CD4-positive, alpha-beta T cell treated with Interleukin-10 for 1 hour (primary cell): ENCODE results near the gene PRKG1.

Experiments
- DNase-seq: peaks from one replicate; pipeline ENCODE4 v3.0.0-alpha.2; 2020

Gene PRKG1

DNA sequence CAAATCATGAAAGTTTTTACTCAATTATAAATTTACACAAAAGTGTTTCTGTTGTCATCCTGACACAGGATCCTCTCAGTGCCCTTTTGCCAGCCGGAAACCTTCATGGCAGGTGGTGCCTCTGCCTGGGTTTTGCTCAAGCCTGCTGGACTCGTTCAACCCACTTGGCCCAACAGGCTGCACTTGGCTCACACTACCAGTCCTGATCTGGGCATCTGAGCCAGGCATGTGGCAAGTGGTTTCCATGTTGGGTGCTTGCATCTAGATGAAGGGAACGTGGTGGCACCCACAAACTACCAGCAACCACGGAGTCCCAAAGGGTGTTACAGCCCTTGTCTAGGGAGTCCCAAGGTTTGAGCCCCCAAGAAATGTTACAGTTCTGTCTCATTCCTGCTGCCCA, 787.4 kb downstream of the PRKG1 start:
- no peak for DNase-seq

DNA sequence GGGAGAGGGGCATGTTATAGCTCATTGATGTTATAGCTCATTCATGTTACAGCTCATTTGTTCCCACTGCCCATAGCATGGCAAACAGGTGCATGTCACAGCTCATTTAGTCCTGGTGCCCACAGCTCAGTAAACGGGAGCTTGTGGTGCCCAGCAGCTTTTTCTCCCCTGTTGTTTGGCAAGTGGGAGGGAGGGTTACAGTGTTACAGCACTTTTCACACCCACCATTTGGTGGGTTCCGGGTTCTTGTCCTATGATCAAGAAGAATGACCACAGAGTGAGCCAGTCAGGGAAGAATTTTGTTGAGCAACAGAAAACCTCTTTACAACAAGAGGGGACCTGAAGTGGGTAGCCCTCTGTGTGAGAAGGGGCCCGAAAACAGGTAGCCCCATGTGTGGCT, 787.9 kb downstream of the PRKG1 start:
- DNase-seq = no peak

DNA sequence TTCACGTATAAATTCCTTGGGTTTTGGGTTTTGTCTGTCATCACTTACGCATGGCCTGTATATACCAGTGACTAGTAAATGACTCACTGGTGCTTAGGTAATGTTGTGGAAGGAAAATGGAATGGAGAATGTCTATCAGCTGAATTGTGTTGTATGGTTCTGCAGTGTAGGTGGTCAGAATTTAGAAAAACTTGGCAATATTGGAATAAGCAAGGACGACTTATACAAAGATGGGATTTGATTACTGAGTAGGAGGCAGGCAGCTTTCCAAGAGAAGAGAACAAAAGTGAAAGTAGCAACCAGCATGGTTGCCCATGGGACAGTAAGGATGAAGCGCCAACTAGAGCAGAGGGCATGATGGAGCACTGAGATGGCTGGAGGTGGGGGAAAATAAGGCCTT, 793.7 kb downstream of the PRKG1 start:
- no peak for DNase-seq

DNA sequence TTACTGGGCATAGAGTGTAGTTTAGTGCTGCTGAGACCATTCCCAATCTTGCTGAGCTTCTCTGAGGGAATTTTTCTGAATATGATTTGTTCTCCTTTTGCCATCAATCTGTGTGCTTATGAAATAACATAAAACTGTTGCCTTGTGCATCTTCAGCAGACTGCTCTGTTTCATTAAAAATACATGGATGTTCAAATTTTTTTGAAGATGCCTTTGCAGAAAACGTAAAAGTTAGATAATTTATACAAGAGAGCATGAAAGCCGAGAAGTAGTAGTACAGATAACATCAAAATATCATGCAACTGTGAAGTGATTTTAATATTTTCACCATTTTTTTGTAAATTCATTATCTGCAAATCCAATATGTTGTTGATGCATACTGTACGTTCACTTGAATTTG, 799.8 kb downstream of the PRKG1 start:
- no peak for DNase-seq

DNA sequence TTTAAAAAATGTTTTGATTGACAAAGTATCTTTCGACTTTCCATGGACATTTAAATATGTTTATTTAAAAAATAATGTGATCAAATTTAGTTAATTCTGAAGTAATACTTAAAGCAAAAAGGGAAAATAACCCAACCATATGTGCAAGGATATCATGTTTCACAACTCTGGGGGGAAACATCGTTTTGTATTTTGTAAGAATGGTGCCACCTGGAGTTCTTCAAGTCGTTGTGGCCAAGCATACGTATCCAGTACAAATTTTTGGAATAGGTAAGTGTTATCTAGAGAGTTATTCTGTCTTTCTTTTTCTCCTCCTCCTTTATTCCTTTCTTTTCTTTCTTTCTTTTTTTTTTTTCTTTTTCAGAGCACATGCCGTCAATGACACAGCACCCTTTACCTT, 801.3 kb downstream of the PRKG1 start:
- no peak for DNase-seq

DNA sequence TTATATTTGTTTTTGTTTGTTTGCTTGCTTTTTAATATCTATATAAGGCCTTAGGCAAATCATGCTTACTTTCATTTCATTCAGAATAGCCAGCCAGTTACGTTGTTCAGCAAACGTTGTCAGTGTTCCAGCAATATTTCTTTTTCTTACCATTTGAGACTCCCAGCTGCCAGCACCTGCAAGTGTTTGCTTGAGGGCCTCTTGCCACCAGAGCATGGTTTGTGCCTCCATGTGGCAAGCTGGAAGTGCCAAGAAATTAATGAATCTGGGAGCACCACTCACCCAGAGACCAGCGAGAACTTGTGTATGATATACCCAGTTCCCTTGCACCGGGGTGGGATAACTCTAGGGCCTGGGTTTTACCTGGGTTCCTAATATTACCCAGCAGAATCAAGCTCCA, 802.2 kb downstream of the PRKG1 start:
- DNase-seq = no peak

DNA sequence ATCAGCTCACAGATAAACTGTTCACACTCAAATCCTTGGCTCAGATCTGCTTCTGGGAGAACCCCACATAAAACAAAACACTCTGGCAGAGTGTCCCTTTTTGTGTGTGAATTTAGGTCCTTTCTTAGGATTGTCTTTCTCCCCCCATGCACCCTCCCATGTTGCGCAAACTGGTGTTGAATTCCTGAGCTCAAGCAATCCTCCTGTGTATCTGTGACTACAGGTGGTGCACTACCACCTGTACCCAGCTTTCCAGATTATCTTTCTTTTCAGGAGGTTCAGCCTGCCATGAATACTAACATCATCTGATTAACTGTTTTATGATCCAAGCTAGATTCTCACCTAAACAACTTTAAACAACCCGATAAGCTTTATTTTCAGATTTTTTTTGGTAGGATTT, 802.7 kb downstream of the PRKG1 start:
- no peak for DNase-seq

DNA sequence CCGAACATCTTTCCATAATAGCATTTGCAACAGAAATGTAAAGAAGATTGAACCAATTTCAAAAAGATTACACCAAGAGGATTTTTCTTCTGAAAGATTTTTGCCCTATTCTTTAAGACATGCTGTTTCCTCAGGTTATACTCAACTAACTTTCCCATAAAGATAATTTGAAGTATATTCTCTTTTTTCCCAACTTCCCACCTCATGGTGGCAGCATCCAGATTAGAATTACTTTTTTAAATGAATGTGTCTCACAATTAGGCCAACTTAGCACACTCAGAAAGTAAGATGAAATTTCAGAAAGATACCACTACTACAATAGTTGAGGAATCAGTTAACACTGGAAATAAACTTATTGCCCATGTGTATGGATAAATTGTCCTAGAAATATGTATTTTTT, 803.3 kb downstream of the PRKG1 start:
- DNase-seq = no peak

DNA sequence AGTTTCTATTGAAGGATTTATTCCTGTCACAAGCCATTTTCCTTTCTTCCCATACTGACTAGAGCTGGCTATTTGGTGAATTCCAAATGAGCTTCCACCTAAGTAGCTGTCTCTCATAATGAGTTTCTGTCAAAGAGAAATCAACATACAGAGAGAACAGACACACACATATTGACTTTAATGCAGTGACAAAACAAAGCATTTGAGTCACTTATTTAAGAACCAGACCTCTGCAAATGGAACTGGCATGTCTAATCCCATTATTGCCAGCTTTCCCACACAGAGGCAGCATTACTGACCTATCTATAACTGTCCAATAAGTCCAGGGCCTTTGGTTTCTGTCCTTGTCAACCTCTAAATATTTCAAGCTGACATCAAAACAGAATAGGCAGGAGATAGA, 804.4 kb downstream of the PRKG1 start:
- DNase-seq = no peak

DNA sequence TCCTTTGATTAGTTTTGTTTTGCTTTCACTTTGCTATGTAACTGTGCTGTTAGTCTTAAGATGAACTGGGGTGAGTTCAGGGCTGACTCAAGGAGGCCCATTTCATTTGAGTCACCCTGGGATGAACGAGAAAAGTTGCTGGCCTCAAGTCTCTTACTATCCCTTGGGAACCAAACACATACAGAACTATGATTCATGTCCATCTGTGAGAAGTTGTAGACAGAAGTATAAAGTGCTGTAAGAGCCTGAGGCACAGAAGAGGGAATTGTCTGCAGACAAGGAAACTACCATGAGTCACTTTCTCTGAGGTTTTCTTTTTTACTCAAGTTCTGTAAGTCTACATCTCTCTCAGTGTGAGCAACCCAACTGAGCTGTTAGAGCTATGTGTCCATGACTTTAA, 805.0 kb downstream of the PRKG1 start:
- no peak for DNase-seq

DNA sequence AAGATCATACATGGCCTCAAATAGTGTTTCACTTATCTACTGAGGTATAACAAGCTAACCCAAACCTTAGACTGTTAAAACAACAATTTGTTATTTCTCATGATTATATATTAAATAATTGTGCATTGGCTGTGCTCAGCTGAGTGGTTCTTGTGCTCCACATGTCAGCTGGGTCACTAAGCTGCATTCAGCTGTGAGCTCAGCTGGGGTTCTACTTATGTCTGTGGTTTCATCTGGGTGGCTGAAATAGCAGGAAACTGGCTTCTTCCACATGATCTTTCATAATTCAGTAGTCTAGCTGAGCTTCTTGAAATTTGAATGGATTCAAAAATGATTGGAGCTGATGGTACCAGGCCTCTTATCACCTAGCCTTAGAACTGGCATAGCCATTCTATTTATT, 806.9 kb downstream of the PRKG1 start:
- no peak for DNase-seq

DNA sequence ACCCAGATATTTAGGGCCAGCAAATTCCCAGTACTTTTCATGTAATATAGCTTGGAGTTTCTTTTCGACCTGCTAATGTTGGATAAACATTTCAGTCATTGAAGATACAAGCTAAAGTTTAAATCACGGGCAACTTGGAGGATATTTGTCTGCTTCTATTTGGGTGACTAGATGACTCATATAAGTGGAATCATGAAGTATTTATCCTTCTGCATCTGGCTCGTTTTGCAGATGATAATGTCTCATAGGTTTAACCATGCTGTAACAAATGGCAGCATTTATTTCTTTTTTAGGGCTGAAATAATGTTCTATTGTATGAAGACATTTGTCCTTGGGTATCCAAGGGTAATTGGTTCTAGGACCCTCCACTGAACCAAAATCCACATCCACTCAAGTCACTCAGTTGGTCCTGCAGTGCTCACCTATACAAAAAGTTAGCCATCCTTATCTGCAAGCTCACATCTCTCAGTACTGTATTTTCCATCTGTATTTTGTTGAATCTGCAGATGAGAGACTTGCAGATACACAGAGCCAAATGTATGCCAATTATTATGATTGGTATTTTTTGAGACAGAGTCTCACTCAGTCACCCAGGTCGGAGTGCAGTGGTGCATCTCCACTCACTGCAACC, 812.3 kb downstream of the PRKG1 start:
- no peak for DNase-seq

DNA sequence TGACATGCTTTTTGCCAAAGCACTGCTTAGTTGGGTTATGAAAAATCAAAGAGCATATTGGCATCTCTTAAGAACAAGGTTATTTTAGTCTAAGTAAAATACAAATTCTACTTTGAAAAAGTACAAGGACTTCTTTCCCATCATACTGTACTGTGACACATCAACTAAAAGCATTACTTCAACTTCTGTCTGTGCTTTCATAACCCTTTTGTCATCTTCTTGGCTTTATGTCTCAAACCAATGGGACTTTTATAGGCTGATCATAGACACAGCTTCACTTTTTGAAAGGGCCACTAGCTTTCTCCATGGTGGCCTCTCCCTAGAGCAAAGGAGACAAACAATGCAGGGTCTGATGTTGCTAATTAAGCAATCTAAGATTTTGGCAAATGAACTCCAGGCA, 814.0 kb downstream of the PRKG1 start:
- no peak for DNase-seq

DNA sequence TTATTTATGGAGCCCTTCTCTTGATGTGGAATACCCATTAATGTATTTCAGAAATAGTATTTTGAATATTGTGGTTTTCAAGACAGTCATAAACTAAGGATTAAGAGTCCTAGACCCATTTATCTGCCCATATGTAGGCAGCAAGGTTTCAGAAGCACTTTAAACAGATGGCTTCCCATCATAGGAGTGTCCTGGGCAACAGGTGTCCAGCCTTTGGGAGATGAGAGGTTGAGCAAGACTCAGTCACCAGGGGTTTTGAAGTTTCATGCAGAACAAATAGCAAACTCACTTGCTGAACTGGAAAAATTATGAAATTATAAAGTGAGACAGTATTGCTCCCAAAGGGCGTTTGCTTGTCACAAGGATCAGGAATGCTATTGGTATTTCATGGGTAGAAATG, 818.0 kb downstream of the PRKG1 start:
- no peak for DNase-seq

DNA sequence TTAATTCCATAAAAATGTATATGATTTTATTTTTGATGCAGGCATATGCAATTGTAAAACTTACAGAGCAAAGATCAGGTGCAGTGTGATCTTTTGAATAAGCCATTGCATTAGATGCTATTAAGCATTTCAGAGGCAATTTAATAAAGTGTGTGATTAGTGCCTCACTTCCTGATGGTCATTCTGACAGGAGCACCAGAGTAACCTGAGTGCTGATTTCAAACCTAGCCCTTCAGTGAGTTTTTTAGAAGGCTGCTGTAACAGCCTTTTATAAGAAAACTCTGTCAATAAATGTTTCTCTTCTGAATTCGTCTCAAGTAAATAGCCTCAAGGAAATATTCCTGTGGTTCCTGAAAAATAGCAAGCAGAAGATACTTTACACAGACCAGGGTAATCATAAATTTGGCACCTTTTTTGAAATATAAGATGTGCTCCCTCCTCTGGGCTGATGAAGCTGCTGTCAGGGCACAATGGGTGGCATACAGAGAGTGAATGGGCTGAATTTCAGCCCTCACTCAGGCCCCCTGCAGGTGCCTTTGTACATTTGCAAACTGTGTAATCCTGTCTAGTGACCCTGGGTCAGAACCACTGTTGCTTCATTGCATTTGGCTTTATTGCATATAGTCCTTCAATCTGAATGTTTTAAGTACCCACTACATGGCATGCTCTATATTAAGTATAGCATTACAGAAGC, 818.8 kb downstream of the PRKG1 start:
- no peak for DNase-seq

DNA sequence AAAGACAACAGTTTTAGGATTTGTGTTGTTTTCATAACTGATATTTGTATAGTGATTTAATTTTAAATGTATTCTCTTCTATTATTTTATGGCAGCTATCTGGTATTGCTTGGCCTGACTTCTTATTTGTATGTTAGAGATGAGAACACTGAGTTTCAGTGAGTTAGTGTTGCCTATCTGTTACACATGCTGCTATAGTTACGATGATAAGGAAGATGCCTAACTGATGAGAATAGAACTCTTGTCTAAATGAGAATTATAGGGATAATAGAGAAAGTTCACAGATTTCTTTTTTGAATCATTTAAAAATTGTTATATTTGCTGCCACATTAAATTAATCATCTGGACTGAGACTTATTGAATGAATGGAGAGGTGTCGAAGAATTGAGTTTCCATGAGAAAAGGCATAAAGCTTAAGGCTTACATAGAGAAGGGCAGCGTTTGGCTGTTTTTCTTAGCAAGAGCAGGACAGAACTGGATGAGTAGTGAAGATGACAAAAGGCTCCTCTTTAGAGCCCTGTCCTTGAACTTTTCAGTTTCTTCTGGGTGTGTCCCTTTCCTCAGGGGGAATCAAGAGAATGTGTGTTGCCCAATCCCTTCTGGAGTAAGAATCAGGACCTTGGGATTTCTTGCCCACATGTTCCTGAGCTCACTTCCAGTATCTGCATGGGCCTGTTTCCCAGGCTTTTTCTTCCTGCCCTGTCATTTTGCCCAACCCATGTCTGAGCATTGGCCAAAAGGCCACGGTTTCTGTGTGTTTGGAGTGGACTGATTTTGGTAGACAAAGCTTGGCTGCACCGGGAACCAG, 820.7 kb downstream of the PRKG1 start:
- DNase-seq = no peak

DNA sequence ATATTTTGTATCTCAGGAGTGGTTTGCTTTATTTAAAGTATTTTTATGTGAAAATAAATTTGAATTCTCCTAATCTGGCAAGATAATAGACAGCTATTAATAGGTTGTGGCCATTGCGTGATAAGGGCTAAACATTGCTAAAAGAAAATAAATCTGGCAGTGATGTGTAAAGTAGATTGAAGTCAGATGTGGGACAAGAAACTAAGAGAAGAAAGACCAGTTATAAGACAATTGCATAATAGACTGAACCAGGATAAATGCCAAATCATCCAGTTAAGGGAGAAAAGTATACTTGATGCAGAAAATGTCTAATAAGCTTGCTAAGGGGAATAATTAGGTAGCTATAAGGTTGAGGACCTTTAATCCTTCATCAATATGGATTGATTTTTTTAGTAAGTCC, 822.6 kb downstream of the PRKG1 start:
- no peak for DNase-seq

DNA sequence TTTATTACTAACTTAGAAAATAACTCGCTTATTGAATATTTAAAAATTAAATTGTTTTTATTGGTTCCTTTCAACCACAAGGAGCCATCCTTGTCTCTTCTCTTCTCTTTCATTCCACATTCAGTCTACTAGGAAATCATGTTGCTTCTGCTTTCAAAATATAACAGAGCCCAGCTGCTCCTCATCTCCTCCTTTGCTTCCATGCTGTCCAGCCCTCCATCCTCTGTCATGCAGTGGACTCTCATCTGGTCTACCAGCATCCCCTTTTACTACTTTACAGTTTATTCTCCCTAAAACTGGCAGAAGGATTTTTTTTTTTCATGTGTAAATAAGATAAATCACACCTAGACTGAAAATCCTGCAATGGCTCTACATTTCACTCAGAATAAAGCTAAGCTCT, 823.3 kb downstream of the PRKG1 start:
- no peak for DNase-seq

DNA sequence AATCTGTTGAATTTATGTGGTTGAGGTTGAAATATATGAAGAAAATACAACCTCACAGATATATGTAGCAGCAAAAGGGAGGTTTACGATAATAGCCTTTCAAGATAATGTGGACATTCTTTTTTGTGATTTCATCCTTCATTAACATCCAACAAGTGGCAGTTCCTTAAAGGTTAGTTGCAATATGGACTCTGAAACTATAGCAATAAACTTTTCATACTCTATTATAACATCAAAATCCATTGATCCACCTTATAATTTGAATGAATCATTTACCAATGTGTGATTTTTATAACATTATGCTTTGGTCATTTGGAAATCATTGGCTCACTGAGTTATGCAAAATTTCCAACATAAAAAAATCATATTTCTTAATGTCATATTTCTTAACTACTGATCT, 825.9 kb downstream of the PRKG1 start:
- no peak for DNase-seq

DNA sequence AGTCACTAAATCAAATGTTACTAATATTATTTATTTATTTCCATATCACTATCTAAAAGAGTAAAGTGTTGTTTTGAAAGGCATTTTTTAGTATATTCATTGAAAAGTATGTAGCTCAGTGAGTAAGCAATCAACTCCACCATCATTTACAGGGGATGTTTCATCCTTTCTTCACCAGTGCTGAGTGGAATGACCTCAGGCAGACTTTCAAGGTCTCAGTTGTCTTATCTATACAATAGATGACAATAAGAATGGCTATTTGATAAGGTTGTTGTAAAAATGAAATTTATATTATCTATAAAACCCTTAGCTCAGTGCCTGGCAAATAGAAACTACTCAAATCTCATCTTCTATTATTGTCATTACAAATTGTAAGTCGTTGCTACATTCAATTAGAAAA, 829.4 kb downstream of the PRKG1 start:
- no peak for DNase-seq

DNA sequence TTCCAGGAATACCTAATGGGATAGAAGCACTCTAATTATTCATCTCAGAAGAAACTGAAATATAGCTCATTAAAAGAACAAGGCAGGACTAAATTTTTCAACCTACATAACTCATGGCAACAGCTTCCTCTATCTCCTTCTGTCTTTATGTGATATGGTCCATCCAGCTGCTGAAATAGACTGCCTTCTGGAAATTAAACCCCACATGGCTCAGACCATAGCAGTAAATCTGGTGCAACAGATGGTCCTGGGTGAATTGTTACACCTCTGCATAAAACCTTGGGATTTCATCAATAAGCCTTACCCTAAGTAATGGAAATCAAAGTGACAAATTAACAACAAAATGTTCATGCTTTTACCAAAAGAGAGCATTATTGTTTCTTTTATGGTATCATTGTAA, 830.7 kb downstream of the PRKG1 start:
- no peak for DNase-seq

DNA sequence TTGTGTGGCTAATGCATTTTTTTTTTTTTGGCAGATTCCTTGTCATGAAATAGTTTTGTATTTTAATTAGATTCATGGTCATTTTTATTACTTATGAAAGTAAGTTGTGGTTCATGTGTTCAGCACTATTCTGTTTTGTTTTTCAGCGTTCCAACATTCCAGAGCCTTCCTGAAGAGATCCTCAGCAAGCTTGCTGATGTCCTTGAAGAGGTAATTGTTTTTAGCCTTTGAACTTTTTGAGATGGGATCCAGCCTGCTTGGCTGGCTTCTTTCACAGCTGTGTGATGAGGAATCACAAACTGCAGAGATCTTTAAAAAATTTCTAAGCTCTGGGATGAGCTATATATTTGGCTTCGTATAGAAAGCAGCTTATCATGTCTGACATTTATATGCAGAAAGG, 833.1 kb downstream of the PRKG1 start:
- no peak for DNase-seq

DNA sequence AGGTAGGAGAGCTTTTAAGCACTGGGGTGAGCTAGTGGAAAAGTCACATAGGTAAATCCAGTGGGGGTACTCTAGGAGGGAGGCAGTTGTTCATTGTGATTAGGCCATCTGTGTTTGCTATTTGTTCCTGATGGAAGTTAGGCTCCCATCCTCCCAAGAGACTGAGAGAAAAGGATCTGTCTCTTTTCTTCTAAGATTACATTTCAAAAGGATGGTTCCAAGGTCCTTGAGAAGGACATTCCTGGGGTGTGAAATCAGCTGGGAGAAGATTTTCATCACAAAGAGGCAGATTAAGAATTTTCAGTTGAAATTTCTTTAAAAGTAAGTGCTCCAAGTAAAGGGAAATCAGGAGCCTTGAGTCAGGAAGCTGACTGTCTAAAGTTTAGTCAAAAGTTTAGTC, 835.9 kb downstream of the PRKG1 start:
- DNase-seq = no peak

DNA sequence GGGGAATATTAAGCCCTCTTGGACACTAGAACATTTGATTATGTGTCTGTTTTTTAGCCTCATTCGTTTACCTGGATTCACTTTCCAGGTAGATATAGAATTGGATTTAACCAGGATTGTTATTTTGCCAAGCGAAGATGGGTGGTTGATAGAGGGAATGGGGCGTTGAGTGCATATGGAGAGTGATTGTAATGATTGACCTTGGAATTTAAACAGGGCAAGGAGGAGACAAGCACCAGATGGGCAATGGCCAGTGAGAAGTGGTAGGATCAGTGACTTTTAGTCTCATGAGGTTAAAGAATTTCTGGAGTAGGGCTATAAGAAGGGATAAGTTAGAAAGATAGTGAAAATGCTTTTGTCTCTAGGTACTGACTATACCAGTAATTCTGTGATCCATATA, 836.3 kb downstream of the PRKG1 start:
- DNase-seq = no peak
